Measurements from ENCODE around the gene THBS3. TPM values are rescaled to one million over a fixed set of nuclear protein-coding genes. Genes with fewer than 3 reads are reported as not detected.
"Not testable (repeated sequence)": the region's sequence is repeated elsewhere in the genome, so short reads cannot be mapped to it uniquely, and the experiment has no call there.

Gene THBS3
- total RNA-seq, 2 donors from 2014 or later, result 17.9 to 18.6 TPM

- no peak for ATAC-seq
- intact Hi-C loops (cut with DNase I), result no loop called here
- no peak for DNase-seq
Measured at GRCh38 chr1:155241841-155242264, 34.2 kb upstream of the THBS3 start.

GRCh38 chr1:155241069-155241679, 33.5 kb upstream of the THBS3 start:
- DNase-seq (peak; percentile 60), ATAC-seq (peak; percentile 16 to 41)
- intact Hi-C loops (cut with DNase I), result no loop called here

GRCh38 chr1:155236451-155236850, 28.8 kb upstream of the THBS3 start:
- intact Hi-C loops (cut with DNase I), result no loop called here
- ATAC-seq, result no peak
- DNase-seq, result no peak

GRCh38 chr1:155235375-155235774, 27.7 kb upstream of the THBS3 start:
- ATAC-seq; intact Hi-C loops (cut with DNase I); DNase-seq: not testable (repeated sequence)

- ATAC-seq; DNase-seq; intact Hi-C loops (cut with DNase I): not testable (repeated sequence)
Measured at GRCh38 chr1:155233502-155233901, 25.8 kb upstream of the THBS3 start.

- ATAC-seq, result peak in 1 of 2 donors; percentile 18
Measured at GRCh38 chr1:155232001-155232978, 24.6 kb upstream of the THBS3 start.

GRCh38 chr1:155231302-155231701, 23.6 kb upstream of the THBS3 start:
- intact Hi-C loops (cut with DNase I); ATAC-seq; DNase-seq: not testable (repeated sequence)

More at GRCh38 chr1:155232001-155232978, 24.6 kb upstream of the THBS3 start:
- intact Hi-C loops (cut with DNase I), result not testable (repeated sequence)
- peak; percentile 70 for DNase-seq

- intact Hi-C loops (cut with DNase I), result no loop called here
- ATAC-seq, result no peak
- DNase-seq, result no peak
Measured at GRCh38 chr1:155228096-155228427, 20.4 kb upstream of the THBS3 start.

GRCh38 chr1:155227261-155228095, 19.8 kb upstream of the THBS3 start:
- ATAC-seq (peak; percentile 98 to 99), DNase-seq (peak; percentile 99)
- intact Hi-C loops (cut with DNase I), result no loop called here

GRCh38 chr1:155226910-155227260, 19.2 kb upstream of the THBS3 start:
- ATAC-seq (peak; percentile 44 to 53), DNase-seq (peak; percentile 58)
- intact Hi-C loops (cut with DNase I), result no loop called here

GRCh38 chr1:155226188-155226909, 18.7 kb upstream of the THBS3 start:
- peak; percentile 53 to 69 for ATAC-seq
- peak; percentile 82 for DNase-seq
- intact Hi-C loops (cut with DNase I), result no loop called here

GRCh38 chr1:155225404-155225759, 17.7 kb upstream of the THBS3 start:
- DNase-seq; ATAC-seq; intact Hi-C loops (cut with DNase I): not testable (repeated sequence)

GRCh38 chr1:155223047-155223446, 15.3 kb upstream of the THBS3 start:
- intact Hi-C loops (cut with DNase I), result no loop called here
- DNase-seq (no peak), ATAC-seq (no peak)

GRCh38 chr1:155220211-155220965, 12.7 kb upstream of the THBS3 start:
- ATAC-seq; DNase-seq; intact Hi-C loops (cut with DNase I): not testable (repeated sequence)

- intact Hi-C loops (cut with DNase I), result no loop called here
- ATAC-seq (peak; percentile 45 to 58), DNase-seq (no peak)
Measured at GRCh38 chr1:155219592-155220031, 11.9 kb upstream of the THBS3 start.

- intact Hi-C loops (cut with DNase I), result no loop called here
- ATAC-seq (peak; percentile 75 to 78), DNase-seq (no peak)
Measured at GRCh38 chr1:155218854-155219591, 11.3 kb upstream of the THBS3 start.

GRCh38 chr1:155214702-155215101, 7.0 kb upstream of the THBS3 start:
- ATAC-seq, result not testable (repeated sequence)

More at GRCh38 chr1:155214702-155215101, 7.0 kb upstream of the THBS3 start:
- intact Hi-C loops (cut with DNase I); DNase-seq: not testable (repeated sequence)
